ENCODE measurements around the gene ADAMTS8. TPM values are rescaled to one million over a fixed set of nuclear protein-coding genes. Genes with fewer than 3 reads are reported as not detected.
A peak's percentile ranks its signal among the peaks of the same experiment; 100 is the strongest.

ADAMTS8 gene
- total RNA-seq, 5 donors from 2014 or later (not counting 1 experiment from before 2014, with no cell fraction given) = 0.06 to 0.12 (median 0.07) TPM; not detected in 2

GRCh38 chr11:130454491-130455252, 26.3 kb upstream of the ADAMTS8 start:
- no peaks in the 10 kb centered on the region for H3K9me3 Mint-ChIP-seq

GRCh38 chr11:130452940-130453339, 24.5 kb upstream of the ADAMTS8 start:
- Mint-ChIP-seq H3K36me3 (no peaks in the 10 kb centered on the region), H3K4me3 (no peak overlapping the region), H3K27me3 (peaks cover 24 to 43% of the 10 kb centered on the region in 2 donors), H3K27ac (no peak overlapping the region), H3K9me3 (no peaks in the 10 kb centered on the region), H3K4me1 (peaks cover 8 to 15% (median 12%) of the 10 kb centered on the region in 3 donors)
- 20% methylated on average over 1 of the region's 6 CpGs for WGBS (ENCODE audit: insufficient coverage)
- ATAC-seq (replicated peaks in 1 of 4) (no peak), DNase-seq (no peak)
- Histone ChIP-seq H3K27ac (ENCODE audit: low read length) (no peak overlapping the region), H3K36me3 (ENCODE audit: control insufficient read depth in 2 of 2, extremely low read depth in 1 of 2, insufficient read depth in 1 of 2, low read length in 1 of 2) (no peaks in the 10 kb centered on the region), H3K27me3 (replicated peaks in 1 of 2; ENCODE audit: control insufficient read depth in 2 of 2, extremely low read depth in 1 of 2, insufficient read depth in 2 of 2, low read length in 1 of 2) (peaks cover 4 to 49% of the 10 kb centered on the region in 2 experiments), H3K4me1 (ENCODE audit: control insufficient read depth in 1 of 2, extremely low read depth in 1 of 2, insufficient read depth in 2 of 2, low read length in 2 of 2) (peaks cover 0 to 19% of the 10 kb centered on the region in 2 experiments), H3K4me3 (ENCODE audit: control insufficient read depth in 1 of 2, extremely low read depth in 1 of 2, low read length in 1 of 2) (no peak overlapping the region), H3K9me3 (no peaks in the 10 kb centered on the region)
- ChIA-PET POLR2A (interaction anchor here in 1 of 2 donors (0.7 kb wide), 1 partner anchor 16 kb away, joined by 3 read pairs; no protein-coding TSS in a partner anchor), CTCF (no interaction called here)

More at GRCh38 chr11:130454491-130455252, 26.3 kb upstream of the ADAMTS8 start:
- peaks cover 16 to 36% of the 10 kb centered on the region in 2 donors for H3K27me3 Mint-ChIP-seq
- WGBS (ENCODE audit: insufficient coverage) = 86% methylated on average over 2 of the region's 12 CpGs
- CTCF ChIA-PET = interaction anchor here in 1 of 2 donors (0.7 kb wide), 1 partner anchor 442 kb away, joined by 3 read pairs; no protein-coding TSS in a partner anchor
- Histone ChIP-seq H3K4me3 (ENCODE audit: control insufficient read depth in 1 of 2, extremely low read depth in 1 of 2, low read length in 1 of 2) (no peak overlapping the region), H3K9me3 (no peaks in the 10 kb centered on the region), H3K4me1 (ENCODE audit: control insufficient read depth in 1 of 2, extremely low read depth in 1 of 2, insufficient read depth in 2 of 2, low read length in 2 of 2) (peaks cover 0 to 3% of the 10 kb centered on the region in 2 experiments), H3K27ac (ENCODE audit: low read length) (no peak overlapping the region), H3K27me3 (replicated peaks in 1 of 2; ENCODE audit: control insufficient read depth in 2 of 2, extremely low read depth in 1 of 2, insufficient read depth in 2 of 2, low read length in 1 of 2) (peaks cover 3 to 38% of the 10 kb centered on the region in 2 experiments), H3K36me3 (ENCODE audit: control insufficient read depth in 2 of 2, extremely low read depth in 1 of 2, insufficient read depth in 1 of 2, low read length in 1 of 2) (no peaks in the 10 kb centered on the region)
- H3K4me3 Mint-ChIP-seq = no peak overlapping the region
- H3K36me3 Mint-ChIP-seq = no peaks in the 10 kb centered on the region
- POLR2A ChIA-PET = no interaction called here
- ATAC-seq (replicated peaks in 1 of 4) = no peak
- H3K4me1 Mint-ChIP-seq = peaks cover 0 to 5% (median 3%) of the 10 kb centered on the region in 3 donors
- no peak for DNase-seq
- H3K27ac Mint-ChIP-seq = no peak overlapping the region

GRCh38 chr11:130452176-130452575, 23.8 kb upstream of the ADAMTS8 start:
- peaks cover 9 to 15% (median 13%) of the 10 kb centered on the region in 3 donors for H3K4me1 Mint-ChIP-seq
- DNase-seq (no peak), ATAC-seq (replicated peaks in 1 of 4) (no peak)
- H3K36me3 ChIP-seq (ENCODE audit: control insufficient read depth in 2 of 2, extremely low read depth in 1 of 2, insufficient read depth in 1 of 2, low read length in 1 of 2) = no peaks in the 10 kb centered on the region
- no peak overlapping the region for H3K27ac ChIP-seq (ENCODE audit: low read length)
- ChIA-PET CTCF (interaction anchor here in 1 of 2 donors (0.7 kb wide), 1 partner anchor 32 kb away, joined by 3 read pairs; no protein-coding TSS in a partner anchor), POLR2A (no interaction called here)
- no peak overlapping the region for H3K27ac Mint-ChIP-seq
- peaks cover 0 to 20% of the 10 kb centered on the region in 2 experiments for H3K4me1 ChIP-seq (ENCODE audit: control insufficient read depth in 1 of 2, extremely low read depth in 1 of 2, insufficient read depth in 2 of 2, low read length in 2 of 2)
- H3K4me3 Mint-ChIP-seq = no peak overlapping the region
- no peaks in the 10 kb centered on the region for H3K36me3 Mint-ChIP-seq
- no peaks in the 10 kb centered on the region for H3K9me3 Mint-ChIP-seq
- H3K4me3 ChIP-seq (ENCODE audit: control insufficient read depth in 1 of 2, extremely low read depth in 1 of 2, low read length in 1 of 2) = no peak overlapping the region
- H3K27me3 ChIP-seq (replicated peaks in 1 of 2; ENCODE audit: control insufficient read depth in 2 of 2, extremely low read depth in 1 of 2, insufficient read depth in 2 of 2, low read length in 1 of 2) = peaks cover 4 to 45% of the 10 kb centered on the region in 2 experiments
- peaks cover 25 to 48% of the 10 kb centered on the region in 2 donors for H3K27me3 Mint-ChIP-seq
- WGBS (ENCODE audit: insufficient coverage) = 90% methylated on average over 4 of the region's 9 CpGs
- no peaks in the 10 kb centered on the region for H3K9me3 ChIP-seq

GRCh38 chr11:130451231-130452019, 23.0 kb upstream of the ADAMTS8 start:
- Histone ChIP-seq H3K27ac (ENCODE audit: low read length) (no peak overlapping the region), H3K4me3 (ENCODE audit: control insufficient read depth in 1 of 2, extremely low read depth in 1 of 2, low read length in 1 of 2) (no peak overlapping the region), H3K27me3 (replicated peaks in 1 of 2; ENCODE audit: control insufficient read depth in 2 of 2, extremely low read depth in 1 of 2, insufficient read depth in 2 of 2, low read length in 1 of 2) (peaks cover 4 to 45% of the 10 kb centered on the region in 2 experiments), H3K4me1 (ENCODE audit: control insufficient read depth in 1 of 2, extremely low read depth in 1 of 2, insufficient read depth in 2 of 2, low read length in 2 of 2) (peaks cover 0 to 20% of the 10 kb centered on the region in 2 experiments), H3K36me3 (ENCODE audit: control insufficient read depth in 2 of 2, extremely low read depth in 1 of 2, insufficient read depth in 1 of 2, low read length in 1 of 2) (no peaks in the 10 kb centered on the region), H3K9me3 (no peaks in the 10 kb centered on the region)
- Mint-ChIP-seq H3K36me3 (no peaks in the 10 kb centered on the region), H3K4me1 (peaks cover 9 to 15% (median 13%) of the 10 kb centered on the region in 3 donors), H3K9me3 (no peaks in the 10 kb centered on the region), H3K4me3 (no peak overlapping the region), H3K27me3 (peaks cover 27 to 55% of the 10 kb centered on the region in 2 donors), H3K27ac (no peak overlapping the region)
- 87% methylated on average over 5 of the region's 6 CpGs for WGBS (ENCODE audit: insufficient coverage)
- DNase-seq (no peak), ATAC-seq (replicated peaks in 1 of 4) (no peak)
- POLR2A ChIA-PET = no interaction called here
- CTCF ChIA-PET = interaction anchor here in 1 of 2 donors (0.7 kb wide), 1 partner anchor 32 kb away, joined by 3 read pairs; no protein-coding TSS in a partner anchor

GRCh38 chr11:130449996-130450769, 21.8 kb upstream of the ADAMTS8 start:
- Mint-ChIP-seq H3K27me3 (peaks cover 29 to 58% of the 10 kb centered on the region in 2 donors), H3K4me3 (peak overlapping the region in 1 of 3 donors; percentile 45), H3K27ac (no peak overlapping the region), H3K4me1 (peaks cover 9 to 15% (median 13%) of the 10 kb centered on the region in 3 donors), H3K36me3 (no peaks in the 10 kb centered on the region), H3K9me3 (no peaks in the 10 kb centered on the region)
- ChIA-PET CTCF (no interaction called here), POLR2A (no interaction called here)
- DNase-seq (no peak), ATAC-seq (replicated peaks in 1 of 4) (no peak)
- Histone ChIP-seq H3K9me3 (no peaks in the 10 kb centered on the region), H3K4me3 (ENCODE audit: control insufficient read depth in 1 of 2, extremely low read depth in 1 of 2, low read length in 1 of 2) (no peak overlapping the region), H3K36me3 (ENCODE audit: control insufficient read depth in 2 of 2, extremely low read depth in 1 of 2, insufficient read depth in 1 of 2, low read length in 1 of 2) (no peaks in the 10 kb centered on the region), H3K27me3 (replicated peaks in 1 of 2; ENCODE audit: control insufficient read depth in 2 of 2, extremely low read depth in 1 of 2, insufficient read depth in 2 of 2, low read length in 1 of 2) (peaks cover 9 to 39% of the 10 kb centered on the region in 2 experiments), H3K4me1 (ENCODE audit: control insufficient read depth in 1 of 2, extremely low read depth in 1 of 2, insufficient read depth in 2 of 2, low read length in 2 of 2) (peaks cover 0 to 20% of the 10 kb centered on the region in 2 experiments), H3K27ac (ENCODE audit: low read length) (no peak overlapping the region)
- WGBS (ENCODE audit: insufficient coverage) = 39% methylated on average over 26 of the region's 34 CpGs
